GM19397 (cell line): ENCODE data around the gene TCEAL2.
A peak's percentile ranks its signal among the peaks of the same experiment; 100 is the strongest.
"Not testable (repeated sequence)": the region's sequence is repeated elsewhere in the genome, so short reads cannot be mapped to it uniquely, and the experiment has no call there.

ENCODE experiments used
- ATAC-seq: cut with Tn5 transposase; IDR thresholded peaks from one replicate; pipeline ENCODE4 v1.9.1; 2021; ENCODE audit warnings: mild to moderate bottlenecking, moderate library complexity; ENCODE audit not compliant: unreplicated experiment

The TCEAL2 gene

DNA sequence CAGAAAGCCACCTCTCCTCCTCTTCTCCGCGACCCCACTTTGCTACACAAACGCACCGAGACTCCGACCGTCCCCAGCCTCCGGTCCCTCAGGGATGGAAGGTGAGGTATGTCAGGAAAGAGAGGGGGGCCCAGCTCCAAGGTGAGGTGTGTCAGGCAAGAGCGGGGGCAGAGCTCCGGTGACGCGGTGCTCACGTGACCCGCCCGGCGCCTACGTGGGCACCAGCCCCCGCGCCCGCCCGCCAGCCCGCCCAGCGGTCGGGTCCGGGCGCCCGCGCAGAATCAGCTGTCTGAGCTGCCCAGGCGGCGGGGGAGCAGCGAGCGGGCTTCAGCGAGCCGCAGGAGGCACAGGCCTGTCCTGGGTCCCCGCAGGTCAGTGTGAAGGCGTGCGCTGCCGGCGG lies at the start of gene TCEAL2:
Gene TCEAL2, plus strand, starts transcription at position 244 of the 400 bp plus-strand sequence. CDS start 1,152 bp downstream, outside the sequence.
- not testable (repeated sequence) for ATAC-seq

DNA sequence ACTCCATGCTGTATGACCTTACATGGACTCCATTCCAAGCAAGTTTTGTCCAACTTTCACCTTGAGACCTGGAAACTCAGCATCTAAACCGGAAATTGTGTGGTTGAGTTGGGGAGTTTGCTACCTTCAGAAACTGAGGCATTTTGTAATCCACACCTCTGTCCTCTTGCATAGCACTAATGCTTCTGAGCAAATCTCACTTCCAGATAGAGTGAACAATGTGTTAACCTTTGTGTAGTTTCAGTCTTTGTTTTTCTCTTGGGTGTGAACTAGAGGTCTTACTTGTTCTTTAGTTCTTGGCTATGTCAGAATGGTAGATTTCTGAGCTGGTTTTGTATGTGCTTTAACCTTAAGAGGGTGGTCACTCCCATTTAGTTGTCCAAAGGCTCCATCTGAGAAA lies 48.1 kb upstream of the TCEAL2 start:
- ATAC-seq: no peak

DNA sequence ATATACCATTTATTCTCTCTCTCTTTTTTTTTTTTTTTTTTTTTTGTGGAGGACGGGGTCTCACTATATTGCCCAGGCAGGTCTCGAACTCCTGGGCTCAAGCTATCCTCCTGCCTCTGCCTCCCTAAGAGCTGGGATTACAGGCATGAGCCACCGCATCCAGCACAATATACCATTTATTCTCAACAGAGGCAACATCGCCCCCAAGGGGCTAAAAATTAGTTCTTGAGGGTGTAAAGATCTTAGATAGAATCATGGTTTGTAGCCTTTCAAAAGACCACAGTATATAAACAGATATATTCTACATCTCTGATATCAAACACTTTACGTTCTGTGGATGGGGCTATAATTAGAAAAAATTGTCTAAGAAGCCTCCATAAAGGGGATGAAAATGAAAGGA lies 39.8 kb upstream of the TCEAL2 start:
- ATAC-seq: no peak

DNA sequence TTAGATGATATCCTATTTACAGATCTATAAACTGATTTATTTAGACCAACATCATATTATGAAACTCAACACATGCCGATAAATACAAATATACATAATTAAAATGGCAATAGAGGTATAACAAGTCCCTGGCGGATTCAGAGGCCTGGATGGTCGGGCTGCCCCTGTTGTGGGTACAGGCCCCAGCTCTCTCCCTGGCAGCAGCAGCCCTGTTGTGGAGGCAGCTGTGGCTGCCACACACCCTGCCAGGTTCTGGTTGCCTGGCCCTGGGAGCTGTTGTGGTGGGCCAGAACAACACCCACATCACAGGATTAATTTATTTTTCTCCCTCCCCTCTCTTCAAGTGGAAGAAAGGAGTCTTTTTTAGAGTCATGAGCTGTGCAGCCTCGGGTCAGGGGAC lies 12.1 kb upstream of the TCEAL2 start:
- ATAC-seq: no peak

DNA sequence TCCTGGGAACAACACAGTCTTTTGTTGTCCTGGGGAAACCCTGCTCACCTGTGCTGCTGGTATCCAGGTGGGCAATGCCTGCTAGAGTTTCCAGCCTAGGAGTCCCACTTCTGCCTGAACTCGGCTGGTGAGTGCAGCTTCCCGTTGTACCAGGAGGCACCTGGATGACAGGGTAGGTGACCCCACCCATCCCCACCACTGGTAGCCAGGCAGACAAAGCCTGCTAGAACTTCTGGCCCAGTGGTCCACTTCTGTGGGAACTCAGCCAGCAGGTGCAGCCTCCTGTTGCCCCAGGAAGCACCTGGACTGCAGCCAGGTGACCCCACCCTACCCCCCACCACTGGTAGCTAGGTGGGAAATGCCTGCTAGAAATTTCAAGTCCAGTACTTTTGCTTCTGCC lies 9.7 kb upstream of the TCEAL2 start:
- no peak for ATAC-seq

DNA sequence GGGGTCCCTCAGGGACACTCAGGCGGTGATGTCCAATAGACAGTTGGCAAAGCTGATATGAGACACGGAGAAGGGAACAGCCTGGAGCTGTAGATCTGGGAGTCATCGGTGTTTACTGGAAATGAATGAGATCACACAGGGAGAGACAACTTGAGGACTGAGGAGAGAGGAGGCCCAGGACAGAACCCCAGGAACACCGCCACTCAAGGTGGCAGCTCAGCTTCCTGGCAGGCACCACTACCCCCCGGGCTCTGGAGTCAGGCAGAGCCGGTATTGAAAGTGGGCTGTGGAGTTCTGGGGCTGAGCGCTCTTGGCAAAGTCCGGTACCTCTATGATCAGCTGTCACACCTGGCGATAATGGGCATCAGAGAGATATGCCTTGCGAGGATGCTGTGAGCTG lies 465 bp upstream of the TCEAL2 start:
- ATAC-seq: not testable (repeated sequence)

DNA sequence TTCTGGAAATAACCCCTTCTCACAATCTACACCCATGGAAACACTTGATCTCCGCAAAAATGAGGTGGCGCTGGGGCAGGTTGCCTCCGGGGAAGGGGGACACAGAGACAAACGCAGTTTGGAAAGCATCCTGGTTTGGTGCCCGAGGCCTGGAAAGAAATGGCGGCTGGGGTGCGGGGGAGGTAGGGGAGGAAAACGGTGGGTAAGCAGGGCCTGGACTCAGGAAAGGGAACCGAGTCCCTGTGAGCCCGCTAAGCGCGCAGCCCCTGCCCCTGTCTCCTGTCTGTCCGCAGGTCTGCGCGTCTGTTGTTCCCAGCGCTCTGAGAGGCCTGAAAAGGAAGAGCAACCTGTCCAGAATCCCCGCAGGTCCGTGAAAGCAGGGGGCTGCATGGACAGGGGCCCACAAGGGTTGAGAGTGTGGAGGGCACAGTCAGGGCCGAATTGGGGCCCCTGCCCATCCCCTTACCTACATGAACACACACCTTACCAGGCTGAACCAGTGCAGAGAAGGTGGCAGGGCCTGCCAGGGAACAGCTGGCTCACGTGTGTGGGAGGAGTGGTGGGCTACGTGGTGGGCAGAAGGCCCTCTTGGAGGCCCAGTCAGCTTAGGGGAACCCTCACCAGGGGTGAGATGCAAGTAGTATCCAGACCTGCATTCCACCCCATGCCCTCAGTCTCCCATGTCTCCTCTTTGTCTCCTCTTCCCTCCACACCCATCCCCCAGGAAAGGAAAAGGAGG lies 770 bp downstream of the TCEAL2 start:
- ATAC-seq: not testable (repeated sequence)

DNA sequence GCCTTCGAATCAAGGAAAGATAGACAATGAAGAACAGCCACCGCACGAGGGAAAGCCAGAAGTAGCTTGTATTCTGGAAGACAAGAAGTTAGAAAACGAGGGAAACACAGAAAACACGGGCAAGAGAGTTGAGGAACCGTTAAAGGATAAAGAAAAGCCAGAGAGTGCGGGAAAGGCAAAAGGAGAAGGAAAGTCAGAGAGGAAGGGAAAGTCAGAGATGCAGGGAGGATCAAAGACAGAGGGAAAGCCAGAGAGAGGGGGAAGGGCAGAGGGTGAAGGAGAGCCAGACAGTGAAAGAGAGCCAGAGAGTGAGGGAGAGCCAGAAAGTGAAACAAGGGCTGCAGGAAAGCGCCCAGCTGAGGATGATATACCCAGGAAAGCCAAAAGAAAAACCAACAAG lies 1.4 kb downstream of the TCEAL2 start:
- no peak for ATAC-seq

DNA sequence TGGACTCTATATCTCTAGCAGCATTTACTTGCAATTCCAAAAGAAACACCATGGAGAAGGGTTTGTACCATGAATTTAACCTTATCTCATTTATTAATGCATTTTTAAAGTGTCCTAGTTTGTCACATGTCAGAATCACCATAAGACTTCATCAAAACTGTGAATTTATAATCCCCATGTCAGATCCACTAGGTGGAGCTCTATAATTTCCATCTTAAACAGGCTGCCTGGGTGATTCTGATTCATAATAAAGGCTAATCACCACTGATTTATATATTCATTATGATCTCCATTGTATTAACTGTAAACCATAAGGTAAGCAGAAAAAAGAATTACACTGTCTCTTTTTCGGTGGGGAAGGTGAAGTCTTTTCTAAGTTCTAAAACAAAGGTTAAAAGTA lies 4.0 kb downstream of the TCEAL2 start:
- no peak for ATAC-seq

DNA sequence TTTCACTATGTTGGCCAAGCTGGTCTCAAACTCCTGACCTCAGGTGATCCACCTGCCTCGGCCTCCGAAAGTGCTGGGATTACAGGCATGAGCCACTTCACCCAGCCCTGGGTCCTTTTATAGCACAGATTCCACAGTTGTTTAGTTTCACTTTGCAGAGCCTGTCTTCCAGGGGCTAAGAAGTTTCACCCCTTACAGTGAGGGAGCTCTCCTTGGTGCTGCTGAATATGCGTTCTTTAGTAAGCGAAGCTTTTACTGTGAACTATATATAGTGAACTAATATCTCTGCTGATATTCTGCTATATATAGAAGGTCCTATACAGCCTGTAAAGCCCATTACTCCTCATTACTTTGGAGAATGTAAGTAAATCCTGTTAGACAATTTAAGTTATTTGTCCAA lies 12.6 kb downstream of the TCEAL2 start:
- no peak for ATAC-seq

DNA sequence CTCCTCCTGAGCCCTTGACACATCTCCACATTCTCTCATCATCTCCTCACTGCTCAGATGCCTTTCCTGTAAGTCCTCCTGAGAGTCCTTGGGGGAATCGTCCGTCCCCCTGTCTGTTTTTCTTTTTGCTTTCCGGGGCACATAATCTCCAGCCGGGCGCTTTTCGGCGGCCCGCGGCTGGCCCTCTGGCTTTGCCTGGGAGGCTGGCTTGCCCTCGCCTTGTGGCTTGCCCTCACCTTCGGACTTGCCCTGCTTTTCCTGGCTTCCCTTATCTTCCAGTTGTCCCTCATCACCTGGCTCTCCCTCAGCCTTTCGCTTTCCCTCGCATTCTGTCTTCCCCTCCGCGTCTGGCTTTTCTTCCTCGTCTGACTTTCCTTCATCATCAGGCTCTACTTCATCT lies 15.4 kb downstream of the TCEAL2 start:
- not testable (repeated sequence) for ATAC-seq

DNA sequence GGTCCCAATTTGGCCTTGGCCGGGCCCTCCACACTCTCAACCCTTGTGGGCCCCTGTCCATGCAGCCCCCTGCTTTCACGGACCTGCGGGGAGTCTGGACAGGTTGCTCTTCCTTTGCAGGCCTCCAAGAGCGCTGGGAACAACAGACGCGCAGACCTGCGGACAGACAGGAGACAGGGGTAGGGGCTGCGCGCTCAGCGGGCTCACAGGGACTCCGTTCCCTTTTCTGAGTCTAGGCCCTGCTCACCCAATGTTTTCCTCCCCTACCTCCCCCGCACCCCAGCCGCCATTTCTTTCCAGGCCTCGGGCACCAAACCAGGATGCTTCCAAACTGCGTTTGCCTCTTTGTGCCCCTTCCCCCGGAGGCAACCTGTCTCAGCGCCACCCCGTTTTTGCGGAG lies 16.2 kb downstream of the TCEAL2 start:
- ATAC-seq: not testable (repeated sequence)

DNA sequence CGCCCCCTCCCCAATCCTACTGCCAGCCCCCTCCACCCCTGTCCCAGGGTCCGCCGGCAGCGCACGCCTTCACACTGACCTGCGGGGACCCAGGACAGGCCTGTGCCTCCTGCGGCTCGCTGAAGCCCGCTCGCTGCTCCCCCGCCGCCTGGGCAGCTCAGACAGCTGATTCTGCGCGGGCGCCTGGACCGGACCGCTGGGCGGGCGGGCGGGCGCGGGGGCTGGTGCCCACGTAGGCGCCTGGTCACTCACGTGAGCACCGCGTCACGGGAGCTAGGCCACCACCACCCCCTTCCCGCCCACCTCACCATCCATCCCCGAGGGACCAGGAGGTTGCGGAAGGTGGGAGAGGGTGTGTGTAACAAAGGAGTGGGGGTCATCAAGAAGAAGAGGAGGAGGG lies 16.8 kb downstream of the TCEAL2 start, which contains the start of gene TCEAL6:
Gene TCEAL6, minus strand, starts transcription at position 208 of the 400 bp plus-strand sequence.
- ATAC-seq: not testable (repeated sequence)

DNA sequence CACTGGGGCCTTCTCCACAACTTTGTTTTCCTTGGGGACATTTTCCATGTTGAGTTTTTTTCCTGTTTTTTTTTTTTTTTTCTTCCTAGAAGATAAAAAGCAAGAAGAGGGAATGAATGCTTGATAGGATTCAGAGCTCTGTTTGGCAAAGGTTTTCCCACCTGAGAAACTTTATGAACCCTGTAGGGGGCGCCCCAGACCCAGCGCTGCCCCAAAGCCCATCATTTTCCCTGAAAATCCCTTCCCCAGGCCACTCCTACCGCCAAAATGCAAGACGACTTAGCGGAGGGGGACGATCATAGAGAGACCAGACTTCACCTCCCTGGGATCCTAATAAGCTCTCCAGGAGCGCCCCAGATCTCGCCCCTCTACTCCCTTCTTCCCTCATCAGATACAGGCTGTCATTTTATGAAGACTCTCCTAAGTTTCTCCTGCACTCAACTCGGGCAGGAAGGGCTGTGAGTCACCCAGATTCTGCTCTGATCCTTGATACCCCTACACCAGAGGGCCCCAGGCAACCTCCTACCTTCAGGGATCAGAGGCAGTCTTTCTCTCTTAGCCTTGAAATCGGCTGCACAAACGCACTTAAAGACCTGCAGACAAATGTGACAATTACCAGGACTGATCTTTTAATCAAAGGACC lies 28.9 kb downstream of the TCEAL2 start:
- ATAC-seq: no peak

DNA sequence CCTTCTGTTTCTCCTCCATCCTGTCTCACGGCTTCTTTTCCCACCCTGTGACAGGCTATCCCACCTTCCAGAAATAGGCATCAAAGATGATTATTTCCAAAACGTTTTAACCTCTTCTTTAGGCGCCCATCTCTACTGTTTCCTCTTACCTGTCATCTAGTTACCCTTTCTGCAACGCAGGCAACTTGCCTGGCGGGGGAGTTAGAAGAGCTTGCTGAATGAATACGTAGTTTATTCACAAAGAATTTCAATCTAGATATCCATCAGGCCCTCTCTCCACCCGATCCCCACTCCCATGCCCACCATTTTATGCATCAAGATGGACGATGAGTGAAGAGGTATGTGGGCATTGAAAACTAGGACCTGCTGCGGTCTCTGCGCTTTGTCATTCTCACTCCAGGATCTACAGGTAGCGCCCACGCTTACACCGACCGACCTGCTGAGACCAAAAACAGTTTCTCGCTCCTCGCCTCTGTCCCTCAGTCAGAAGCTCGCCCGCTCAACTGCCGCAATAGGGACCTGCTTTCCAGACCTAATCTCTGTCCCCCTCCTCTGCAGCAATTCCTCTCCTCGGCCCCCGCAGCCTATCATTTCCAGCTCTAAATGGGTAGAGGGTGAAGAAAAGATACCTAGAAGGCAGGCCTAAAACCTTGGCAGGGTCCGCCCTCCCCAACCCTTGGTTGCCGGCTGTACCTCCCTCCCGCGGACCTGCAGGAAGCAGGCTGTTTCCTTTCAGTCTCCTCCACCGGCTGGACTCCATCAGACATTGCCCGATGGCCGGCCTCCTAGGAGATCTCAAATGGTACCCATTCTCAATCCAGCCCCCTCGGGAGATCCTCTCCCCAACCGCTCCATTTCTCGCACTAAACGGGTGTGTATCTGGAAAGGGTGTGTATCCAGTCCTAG lies 29.7 kb downstream of the TCEAL2 start:
- peak; percentile 40 for ATAC-seq

DNA sequence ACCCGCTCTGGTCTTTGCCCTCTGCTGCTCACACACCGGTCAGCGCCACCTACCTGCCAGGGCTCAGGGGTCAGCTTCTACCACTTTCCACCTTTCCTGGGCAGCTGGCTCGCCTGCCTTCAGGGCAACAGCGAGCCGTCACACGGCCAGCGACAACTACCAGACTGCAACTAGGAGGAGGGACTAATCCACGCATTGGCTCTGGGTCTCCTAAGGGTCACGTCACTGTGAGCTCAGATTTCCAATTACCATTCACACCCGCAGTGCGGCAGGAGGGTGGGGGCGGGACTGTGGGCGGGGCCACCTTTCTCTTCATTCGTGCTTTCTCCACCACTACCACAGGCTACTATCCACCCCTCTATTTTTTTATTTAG lies 30.3 kb downstream of the TCEAL2 start, which contains the start of gene BEX5:
Gene BEX5, minus strand, starts transcription at position 172 of the 374 bp plus-strand sequence. CDS start 1,712 bp downstream, outside the sequence.
- peak; percentile 74 for ATAC-seq
